ENCODE data around the gene KRR1. TPM values are rescaled to one million over a fixed set of nuclear protein-coding genes. Genes with fewer than 3 reads are reported as not detected.

Gene KRR1
- polyA plus RNA-seq, 1 experiment = 64.4 TPM

- TF ChIP-seq, protein P1, sequence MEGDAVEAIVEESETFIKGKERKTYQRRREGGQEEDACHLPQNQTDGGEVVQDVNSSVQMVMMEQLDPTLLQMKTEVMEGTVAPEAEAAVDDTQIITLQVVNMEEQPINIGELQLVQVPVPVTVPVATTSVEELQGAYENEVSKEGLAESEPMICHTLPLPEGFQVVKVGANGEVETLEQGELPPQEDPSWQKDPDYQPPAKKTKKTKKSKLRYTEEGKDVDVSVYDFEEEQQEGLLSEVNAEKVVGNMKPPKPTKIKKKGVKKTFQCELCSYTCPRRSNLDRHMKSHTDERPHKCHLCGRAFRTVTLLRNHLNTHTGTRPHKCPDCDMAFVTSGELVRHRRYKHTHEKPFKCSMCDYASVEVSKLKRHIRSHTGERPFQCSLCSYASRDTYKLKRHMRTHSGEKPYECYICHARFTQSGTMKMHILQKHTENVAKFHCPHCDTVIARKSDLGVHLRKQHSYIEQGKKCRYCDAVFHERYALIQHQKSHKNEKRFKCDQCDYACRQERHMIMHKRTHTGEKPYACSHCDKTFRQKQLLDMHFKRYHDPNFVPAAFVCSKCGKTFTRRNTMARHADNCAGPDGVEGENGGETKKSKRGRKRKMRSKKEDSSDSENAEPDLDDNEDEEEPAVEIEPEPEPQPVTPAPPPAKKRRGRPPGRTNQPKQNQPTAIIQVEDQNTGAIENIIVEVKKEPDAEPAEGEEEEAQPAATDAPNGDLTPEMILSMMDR (IDR thresholded peaks at IDR 0.05; ENCODE audit: low read depth, low read length) = no peak
- peak overlapping the region; percentile 73 for H3K4me3 ChIP-seq (ENCODE audit: low read depth, low read length)
- no peaks in the 10 kb centered on the region for H3K9me3 ChIP-seq (ENCODE audit: control insufficient read depth, insufficient read depth, low read length)
- DNase-seq (ENCODE audit: low read depth, low spot score) = no peak
- peak overlapping the region; percentile 89 for H3K27ac ChIP-seq (ENCODE audit: low read depth, low read length)
- ChIA-PET CTCF (interaction anchor here (0.6 to 1.2 kb wide), 2 partner anchors 90 kb away, joined by 3 to 4 read pairs; no protein-coding TSS in a partner anchor), POLR2A (interaction anchor here (0.6 to 1.8 kb wide), 8 partner anchors 8 to 551 kb away, joined by 3 to 14 read pairs (median 4); partner anchors contain the start of genes GLIPR1L1, GLIPR1L2, KRR1 and PHLDA1)
- no peaks in the 10 kb centered on the region for H3K27me3 ChIP-seq (ENCODE audit: control insufficient read depth, insufficient read depth, low read length)
Observed at GRCh38 chr12:75481013-75481705, 30.2 kb downstream of the KRR1 start.

DNA sequence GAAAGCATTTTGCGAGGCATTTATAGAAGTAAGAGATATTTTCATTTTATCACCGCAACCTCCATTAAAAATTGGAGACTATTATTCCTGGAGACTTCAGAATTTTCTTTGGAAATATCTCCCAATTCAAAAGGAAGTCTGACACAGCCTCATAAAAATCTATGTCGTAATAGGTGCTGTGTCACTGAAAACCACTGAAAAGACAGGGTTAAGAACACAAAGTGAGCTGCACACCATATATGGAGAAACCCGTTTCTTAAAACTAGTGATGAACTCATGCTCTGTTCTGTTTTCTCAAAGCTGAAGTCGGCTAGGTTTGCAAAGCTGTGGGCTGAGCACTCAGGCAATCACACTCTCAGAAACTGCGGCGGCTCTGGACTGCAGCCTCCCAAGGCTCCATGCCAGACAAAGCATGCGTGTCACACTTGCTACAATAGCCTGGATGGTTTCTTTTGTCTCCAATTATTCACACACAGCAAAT lies 30.9 kb downstream of the KRR1 start, which contains the start of gene GLIPR1:
Gene GLIPR1, plus strand, starts transcription at position 287 of the 481 bp plus-strand sequence. Its CDS starts 126 bp downstream, at position 413.
- POLR2A ChIA-PET = interaction anchor here (0.6 to 1.8 kb wide), 8 partner anchors 9 to 551 kb away, joined by 3 to 14 read pairs (median 4); partner anchors contain the start of genes GLIPR1L1, GLIPR1L2, KRR1 and PHLDA1
- DNase-seq (ENCODE audit: low read depth, low spot score) = peak; percentile 97
- CTCF ChIA-PET = interaction anchor here (0.6 to 1.8 kb wide), 2 partner anchors 89 to 148 kb away, joined by 3 to 4 read pairs; no protein-coding TSS in a partner anchor

DNA sequence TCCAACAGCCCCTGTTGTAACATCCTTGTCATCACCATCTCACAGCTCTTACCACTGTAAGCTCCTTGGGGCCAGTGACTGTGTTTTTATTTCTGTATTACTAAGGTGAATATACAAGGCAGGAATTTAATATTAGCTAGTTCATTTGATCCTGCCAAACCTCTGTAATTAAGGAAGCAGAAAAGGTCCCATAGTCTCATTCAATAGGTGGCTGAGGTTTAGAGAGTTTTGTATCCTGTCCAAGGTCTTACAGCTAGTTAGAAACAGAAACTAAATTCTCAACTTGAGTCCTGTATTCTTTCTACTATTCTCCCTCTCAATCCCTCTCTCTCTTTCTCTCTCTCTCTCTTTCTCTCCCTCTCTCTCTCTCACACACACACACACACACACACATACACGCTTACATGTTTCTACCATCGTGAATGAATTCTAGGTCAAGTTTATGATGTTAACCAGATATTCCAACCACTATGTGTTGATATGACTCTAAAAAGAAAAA lies 31.4 kb downstream of the KRR1 start:
- ChIA-PET CTCF (interaction anchor here (0.7 to 1.8 kb wide), 4 partner anchors 89 to 791 kb away, joined by 3 to 6 read pairs (median 4); partner anchors contain the start of gene GLIPR1L1), POLR2A (interaction anchor here (0.6 to 1.8 kb wide), 8 partner anchors 10 to 552 kb away, joined by 3 to 14 read pairs (median 4); partner anchors contain the start of genes GLIPR1L1, GLIPR1L2, KRR1 and PHLDA1)
- H3K4me3 ChIP-seq (ENCODE audit: low read depth, low read length) = peak overlapping the region; percentile 23
- DNase-seq (ENCODE audit: low read depth, low spot score) = no peak
- no peaks in the 10 kb centered on the region for H3K27me3 ChIP-seq (ENCODE audit: control insufficient read depth, insufficient read depth, low read length)
- no peaks in the 10 kb centered on the region for H3K9me3 ChIP-seq (ENCODE audit: control insufficient read depth, insufficient read depth, low read length)
- TF ChIP-seq, protein P1 (IDR thresholded peaks at IDR 0.05; ENCODE audit: low read depth, low read length) = no peak
- peak overlapping the region; percentile 82 for H3K27ac ChIP-seq (ENCODE audit: low read depth, low read length)

More for the DNA sequence above, 30.9 kb downstream of the KRR1 start, which contains the start of gene GLIPR1:
- TF ChIP-seq, protein P1 (IDR thresholded peaks at IDR 0.05; ENCODE audit: low read depth, low read length) = no peak
- Histone ChIP-seq H3K4me3 (ENCODE audit: low read depth, low read length) (peak within 1 kb of the TSS; percentile 73), H3K27me3 (ENCODE audit: control insufficient read depth, insufficient read depth, low read length) (no peaks in the 10 kb centered on the region), H3K9me3 (ENCODE audit: control insufficient read depth, insufficient read depth, low read length) (no peaks in the 10 kb centered on the region), H3K27ac (ENCODE audit: low read depth, low read length) (peak within 1 kb of the TSS; percentile 89)

GRCh38 chr12:75478116-75478794 lies 33.2 kb downstream of the KRR1 start:
- Histone ChIP-seq H3K27ac (ENCODE audit: low read depth, low read length) (no peak overlapping the region), H3K9me3 (ENCODE audit: control insufficient read depth, insufficient read depth, low read length) (no peaks in the 10 kb centered on the region), H3K27me3 (ENCODE audit: control insufficient read depth, insufficient read depth, low read length) (no peaks in the 10 kb centered on the region), H3K4me3 (ENCODE audit: low read depth, low read length) (no peak overlapping the region)
- ChIA-PET CTCF (interaction anchor here (0.5 to 1.4 kb wide), 4 partner anchors 7 to 787 kb away, joined by 3 to 7 read pairs (median 4); partner anchors contain the start of gene GLIPR1L2), POLR2A (interaction anchor here (1.0 kb wide), 1 partner anchor 87 kb away, joined by 3 read pairs; the partner anchor contains the start of gene GLIPR1L2)
- DNase-seq (ENCODE audit: low read depth, low spot score) = no peak
- TF ChIP-seq, protein P1 (IDR thresholded peaks at IDR 0.05; ENCODE audit: low read depth, low read length) = no peak
